Naive thymus-derived CD4-positive, alpha-beta T cell (primary cell): ENCODE data around the gene ADAMTSL5. TPM values are rescaled to one million over a fixed set of nuclear protein-coding genes. Genes with fewer than 3 reads are reported as not detected.

Source experiments
- ATAC-seq: fragments of 150-1000 bp; cut with Tn5 transposase; 2 replicates; pipeline ENCODE4 v1.10.0; 2021; ENCODE audit warnings: mild to moderate bottlenecking, moderate library complexity
- CTCF ChIA-PET: fragments of 350-600 bp; sonication (Branson Sonifier 250); formaldehyde crosslinking; loops from one replicate; lab custom pipeline; 2021; ENCODE audit warnings: antibody characterized with exemption; lab: Charles Lee
- POLR2A ChIA-PET: fragments of 350-600 bp; sonication (Branson Sonifier 250); formaldehyde crosslinking; loops from one replicate; lab custom pipeline; 2021; ENCODE audit warnings: antibody characterized with exemption, inconsistent platforms; lab: Charles Lee
- DNase-seq, 9 donors: peaks; one replicate each; pipeline versions ENCODE4 v3.0.0 to v3.0.0-alpha.2; 2020 to 2022; ENCODE audit warnings: mixed read lengths in 1 of 9
- H3K27ac ChIP-seq: one replicate; pipeline ENCODE4 v1.7.0; 2013; ENCODE audit warnings: mild to moderate bottlenecking, low read depth, low read length, moderate library complexity
- H3K27me3 ChIP-seq, 2 donors: one replicate each; pipeline ENCODE4 v1.7.0; 2013; ENCODE audit warnings: low read length in 2 of 2, mild to moderate bottlenecking in 2 of 2, moderate library complexity in 2 of 2; ENCODE audit not compliant: control insufficient read depth in 2 of 2, insufficient read depth in 2 of 2
- H3K36me3 ChIP-seq, 3 experiments: 1 replicate in 2 of 3; 2 replicates in 1 of 3; pipeline ENCODE4 v1.7.0; 2013; ENCODE audit warnings: low read length in 3 of 3, mild to moderate bottlenecking in 3 of 3, moderate library complexity in 1 of 3; ENCODE audit not compliant: insufficient read depth in 3 of 3, control insufficient read depth in 2 of 3
- H3K4me1 ChIP-seq, 2 donors: one replicate each; pipeline ENCODE4 v1.7.0; 2013; ENCODE audit warnings: low read length in 2 of 2, mild to moderate bottlenecking in 2 of 2, moderate library complexity in 1 of 2; ENCODE audit not compliant: control insufficient read depth in 2 of 2, insufficient read depth in 2 of 2
- H3K4me3 ChIP-seq: 2 replicates; pipeline ENCODE4 v1.7.0; 2013; ENCODE audit warnings: mild to moderate bottlenecking, low read length
- H3K9me3 ChIP-seq, 3 experiments: 1 replicate in 2 of 3; 2 replicates in 1 of 3; pipeline ENCODE4 v1.7.0; 2013; ENCODE audit warnings: low read length in 3 of 3; ENCODE audit not compliant: control insufficient read depth in 2 of 3
- H3K27ac Mint-ChIP-seq, 9 donors: one replicate each; pipeline ENCODE4 v1.8.0; 2020 to 2022; ENCODE audit warnings: mixed read lengths in 9 of 9, mild to moderate bottlenecking in 8 of 9, moderate library complexity in 5 of 9, inconsistent platforms in 2 of 9
- H3K27me3 Mint-ChIP-seq, 5 donors: one replicate each; pipeline ENCODE4 v1.8.0; 2021 to 2022; ENCODE audit warnings: mixed read lengths in 5 of 5, mild to moderate bottlenecking in 1 of 5
- H3K36me3 Mint-ChIP-seq, 5 donors: one replicate each; pipeline ENCODE4 v1.8.0; 2020 to 2022; ENCODE audit warnings: mixed read lengths in 5 of 5, mild to moderate bottlenecking in 3 of 5, inconsistent platforms in 1 of 5
- H3K4me1 Mint-ChIP-seq, 7 donors: one replicate each; pipeline ENCODE4 v1.8.0; 2020 to 2022; ENCODE audit warnings: mixed read lengths in 7 of 7, mild to moderate bottlenecking in 3 of 7, inconsistent platforms in 1 of 7
- H3K4me3 Mint-ChIP-seq, 10 donors: one replicate each; pipeline ENCODE4 v1.8.0; 2020 to 2022; ENCODE audit warnings: mild to moderate bottlenecking in 10 of 10, mixed read lengths in 10 of 10, moderate library complexity in 6 of 10, inconsistent platforms in 2 of 10
- H3K9me3 Mint-ChIP-seq, 11 donors: one replicate each; pipeline ENCODE4 v1.8.0; 2020 to 2022; ENCODE audit warnings: mixed read lengths in 11 of 11, mild to moderate bottlenecking in 4 of 11, inconsistent platforms in 1 of 11, moderate library complexity in 1 of 11
- intact Hi-C, 2 donors: fragments of 100-400 bp; cut with micrococcal nuclease; formaldehyde crosslinking; loops; one replicate each; pipeline ENCODE4 v1.15.1; 2023
- polyA plus RNA-seq, 2 donors: library from polyadenylated mRNA; unstranded; fragments of 300-500 nt; fragmentation: Illumina TruSeq; gene quantifications; one replicate each; pipeline ENCODE4 v1.2.3, GENCODE V29; 2021
- total RNA-seq, 6 experiments: library from RNA in 5 of 6; stranded (reverse) in 5 of 6; gene quantifications; 1 replicate in 5 of 6; 2 replicates in 1 of 6; pipeline ENCODE4 v1.2.3 and lab custom pipeline; 2021 to 2026

The ADAMTSL5 gene
- total and polyA plus RNA-seq, 7 experiments from 2014 or later = 3.6 to 9.9 (median 6.0) TPM

GRCh38 chr19:1483131-1483978, 29.5 kb downstream of the ADAMTSL5 start:
- ChIA-PET POLR2A (no interaction called here), CTCF (no interaction called here)
- Mint-ChIP-seq H3K36me3 (peaks cover 0 to 5% (median 4%) of the 10 kb centered on the region in 5 donors), H3K4me1 (peaks cover 4 to 11% (median 7%) of the 10 kb centered on the region in 7 donors), H3K27ac (no peak overlapping the region), H3K27me3 (peaks cover 0 to 3% (median 0%) of the 10 kb centered on the region in 5 donors), H3K9me3 (no peaks in the 10 kb centered on the region), H3K4me3 (no peak overlapping the region)
- Histone ChIP-seq H3K27me3 (no peaks in the 10 kb centered on the region), H3K4me1 (peaks cover under 1 to 2% of the 10 kb centered on the region in 2 donors), H3K36me3 (no peaks in the 10 kb centered on the region), H3K9me3 (no peaks in the 10 kb centered on the region), H3K4me3 (no peak overlapping the region), H3K27ac (no peak overlapping the region)
- intact Hi-C loops = no loop called here
- DNase-seq = no peak
- no peak for ATAC-seq

- no peak overlapping the region for H3K4me3 Mint-ChIP-seq
- ChIA-PET POLR2A (no interaction called here), CTCF (no interaction called here)
- Histone ChIP-seq H3K9me3 (no peaks in the 10 kb centered on the region), H3K4me3 (no peak overlapping the region), H3K27me3 (no peaks in the 10 kb centered on the region), H3K36me3 (no peaks in the 10 kb centered on the region), H3K27ac (no peak overlapping the region), H3K4me1 (peaks cover 6 to 8% of the 10 kb centered on the region in 2 donors)
- H3K27me3 Mint-ChIP-seq = peaks cover 0 to 3% (median 0%) of the 10 kb centered on the region in 5 donors
- no peak for DNase-seq
- ATAC-seq = no peak
- H3K9me3 Mint-ChIP-seq = no peaks in the 10 kb centered on the region
- H3K27ac Mint-ChIP-seq = no peak overlapping the region
- intact Hi-C loops = no loop called here
- H3K4me1 Mint-ChIP-seq = peaks cover 4 to 14% (median 10%) of the 10 kb centered on the region in 7 donors
- peaks cover 0 to 5% (median 4%) of the 10 kb centered on the region in 5 donors for H3K36me3 Mint-ChIP-seq
These were observed 30.3 kb downstream of the ADAMTSL5 start for GRCh38 chr19:1482361-1483130.

- Mint-ChIP-seq H3K4me3 (no peak overlapping the region), H3K27me3 (peaks cover 0 to 3% (median 0%) of the 10 kb centered on the region in 5 donors), H3K36me3 (peaks cover 0 to 8% (median 4%) of the 10 kb centered on the region in 5 donors), H3K27ac (no peak overlapping the region), H3K9me3 (no peaks in the 10 kb centered on the region), H3K4me1 (peaks cover 10 to 20% (median 15%) of the 10 kb centered on the region in 7 donors)
- Histone ChIP-seq H3K9me3 (no peaks in the 10 kb centered on the region), H3K4me1 (peaks cover 6 to 12% of the 10 kb centered on the region in 2 donors), H3K36me3 (no peaks in the 10 kb centered on the region), H3K27me3 (no peaks in the 10 kb centered on the region), H3K4me3 (no peak overlapping the region), H3K27ac (no peak overlapping the region)
- intact Hi-C loops = no loop called here
- ChIA-PET POLR2A (no interaction called here), CTCF (no interaction called here)
- DNase-seq = no peak
- ATAC-seq = no peak
These were observed 30.9 kb downstream of the ADAMTSL5 start for GRCh38 chr19:1481893-1482360.

GRCh38 chr19:1481224-1481892, 31.5 kb downstream of the ADAMTSL5 start:
- Histone ChIP-seq H3K27ac (no peak overlapping the region), H3K36me3 (peaks cover 0 to 3% (median 0%) of the 10 kb centered on the region in 3 experiments), H3K4me1 (peaks cover 6 to 12% of the 10 kb centered on the region in 2 donors), H3K4me3 (no peak overlapping the region), H3K9me3 (no peaks in the 10 kb centered on the region), H3K27me3 (no peaks in the 10 kb centered on the region)
- Mint-ChIP-seq H3K36me3 (peaks cover 0 to 8% (median 4%) of the 10 kb centered on the region in 5 donors), H3K4me3 (no peak overlapping the region), H3K9me3 (no peaks in the 10 kb centered on the region), H3K27me3 (peaks cover 0 to 3% (median 0%) of the 10 kb centered on the region in 5 donors), H3K4me1 (peaks cover 11 to 22% (median 15%) of the 10 kb centered on the region in 7 donors), H3K27ac (no peak overlapping the region)
- ChIA-PET CTCF (no interaction called here), POLR2A (no interaction called here)
- DNase-seq (no peak), ATAC-seq (no peak)
- intact Hi-C loops = no loop called here

GRCh38 chr19:1478934-1479707, 33.7 kb downstream of the ADAMTSL5 start, which contains the start of gene C19orf25:
Gene C19orf25, minus strand, starts transcription at chr19:1479215. Its CDS starts 312 bp downstream, at chr19:1478903.
- H3K36me3 ChIP-seq = peaks cover 0 to 25% (median 0%) of the 10 kb centered on the region in 3 experiments
- intact Hi-C loops = loop anchor here (1.0 to 2.0 kb wide), 7 partner anchors 9 to 96 kb away; partner anchors contain the start of genes PCSK4 (in 2 of the 2), RPS15 (in 2 of the 2), DAZAP1 (in 1 of the 2) and NDUFS7 (in 1 of the 2)
- peak; percentile 81 to 94 (median 88) for DNase-seq
- peak within 1 kb of the TSS; percentile 94 to 98 (median 96) for H3K27ac Mint-ChIP-seq
- H3K27me3 ChIP-seq = no peaks in the 10 kb centered on the region
- H3K4me3 ChIP-seq = peak within 1 kb of the TSS; percentile 82
- H3K4me3 Mint-ChIP-seq = peak within 1 kb of the TSS; percentile 96 to 100 (median 98)
- peaks cover 11 to 24% (median 15%) of the 10 kb centered on the region in 7 donors for H3K4me1 Mint-ChIP-seq
- CTCF ChIA-PET = no interaction called here
- POLR2A ChIA-PET = interaction anchor here (1.1 to 1.6 kb wide), 2 partner anchors 8 to 10 kb away, joined by 3 to 5 read pairs; no protein-coding TSS in a partner anchor
- H3K9me3 Mint-ChIP-seq = no peaks in the 10 kb centered on the region
- H3K27ac ChIP-seq = peak within 1 kb of the TSS; percentile 86
- H3K4me1 ChIP-seq = peaks cover 6 to 12% of the 10 kb centered on the region in 2 donors
- H3K36me3 Mint-ChIP-seq = peaks cover 0 to 8% (median 4%) of the 10 kb centered on the region in 5 donors
- peaks cover 0 to 3% (median 0%) of the 10 kb centered on the region in 5 donors for H3K27me3 Mint-ChIP-seq
- ATAC-seq = peak; percentile 98
- H3K9me3 ChIP-seq = no peaks in the 10 kb centered on the region
